MCF 10A (cell line): ENCODE measurements around the gene AK5. TPM values are rescaled to one million over a fixed set of nuclear protein-coding genes. Genes with fewer than 3 reads are reported as not detected.

Source experiments
- BruUV-seq: library from RNA; stranded (reverse); fragments of 400-500 nt; replicated peaks from 2 replicates; lab custom pipeline; 2021; lab: Mats Ljungman, UMichigan
- CTCF ChIA-PET: fragments of 300-600 bp; sonication (Branson Sonifier 250); formaldehyde crosslinking; extraction: SDS; loops from one replicate; lab custom pipeline; 2021; ENCODE audit warnings: antibody characterized with exemption, inconsistent platforms; lab: Yijun Ruan, JAX
- POLR2A ChIA-PET: fragments of 300-600, 350-650 bp; sonication (Branson Sonifier 250); formaldehyde crosslinking; extraction: SDS; loops from one replicate; lab custom pipeline; 2020; ENCODE audit warnings: antibody characterized with exemption, inconsistent platforms; lab: Yijun Ruan, JAX
- DNase-seq: peaks from one replicate; pipeline ENCODE4 v3.0.0-alpha.2; 2018; ENCODE audit not compliant: unreplicated experiment
- H3K27ac Mint-ChIP-seq: one replicate; pipeline ENCODE4 v1.8.0; 2022; ENCODE audit warnings: mild to moderate bottlenecking, low read depth, mixed read lengths; ENCODE audit not compliant: unreplicated experiment
- H3K27me3 Mint-ChIP-seq: one replicate; pipeline ENCODE4 v1.8.0; 2022; ENCODE audit warnings: mixed read lengths; ENCODE audit not compliant: insufficient read depth, unreplicated experiment
- H3K36me3 Mint-ChIP-seq: one replicate; pipeline ENCODE4 v1.8.0; 2022; ENCODE audit warnings: mild to moderate bottlenecking, moderate library complexity, mixed read lengths; ENCODE audit not compliant: insufficient read depth, unreplicated experiment
- H3K4me1 Mint-ChIP-seq: one replicate; pipeline ENCODE4 v1.8.0; 2022; ENCODE audit warnings: mixed read lengths; ENCODE audit not compliant: insufficient read depth, unreplicated experiment
- H3K4me3 Mint-ChIP-seq: one replicate; pipeline ENCODE4 v1.8.0; 2022; ENCODE audit warnings: mild to moderate bottlenecking, moderate library complexity, mixed read lengths; ENCODE audit not compliant: unreplicated experiment
- H3K9me3 Mint-ChIP-seq: one replicate; pipeline ENCODE4 v1.8.0; 2022; ENCODE audit warnings: mixed read lengths; ENCODE audit not compliant: unreplicated experiment
- intact Hi-C: fragments of 100-400 bp; cut with micrococcal nuclease; formaldehyde crosslinking; loops from 2 replicates; pipeline ENCODE4 v1.14.1; 2022
- total RNA-seq: library from RNA; stranded (reverse); gene quantifications from 2 replicates; pipeline ENCODE4 v1.2.3, GENCODE V29; 2022
- TF ChIP-seq, protein P1 (sequence below): fragments of 200-600 bp; IDR thresholded peaks from one replicate; pipeline ENCODE4 v1.8.0; 2022; ENCODE audit warnings: antibody characterized with exemption, mild to moderate bottlenecking; ENCODE audit not compliant: unreplicated experiment

The AK5 gene
- total RNA-seq, 1 experiment from 2014 or later = not detected

DNA sequence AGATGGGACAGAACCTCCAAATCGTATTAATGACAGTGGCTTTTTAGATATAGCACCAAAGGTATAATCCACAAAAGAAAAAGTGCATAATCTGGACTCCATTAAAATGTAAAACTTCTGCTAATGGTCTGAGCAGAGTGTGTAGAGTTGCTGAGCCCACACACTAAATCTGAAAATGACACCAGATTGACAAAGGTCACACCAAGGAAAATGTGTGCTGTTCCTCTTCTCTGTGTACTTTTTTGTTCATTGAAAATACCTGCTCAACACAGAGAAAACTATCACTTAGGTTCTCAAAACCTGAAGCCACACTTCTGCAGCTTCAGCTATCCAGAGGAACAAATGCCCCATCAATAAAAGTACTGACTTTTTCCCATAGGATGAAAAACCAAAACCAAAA lies 146.2 kb downstream of the AK5 start:
- Mint-ChIP-seq H3K4me3 (no peak overlapping the region), H3K36me3 (no peaks in the 10 kb centered on the region), H3K27me3 (no peaks in the 10 kb centered on the region), H3K9me3 (no peaks in the 10 kb centered on the region), H3K27ac (no peak overlapping the region), H3K4me1 (peaks cover 7% of the 10 kb centered on the region)
- POLR2A ChIA-PET = no interaction called here
- DNase-seq = no peak
- CTCF ChIA-PET = no interaction called here
- no TSS peak for BruUV-seq
- intact Hi-C loops = no loop called here
- TF ChIP-seq, protein P1, sequence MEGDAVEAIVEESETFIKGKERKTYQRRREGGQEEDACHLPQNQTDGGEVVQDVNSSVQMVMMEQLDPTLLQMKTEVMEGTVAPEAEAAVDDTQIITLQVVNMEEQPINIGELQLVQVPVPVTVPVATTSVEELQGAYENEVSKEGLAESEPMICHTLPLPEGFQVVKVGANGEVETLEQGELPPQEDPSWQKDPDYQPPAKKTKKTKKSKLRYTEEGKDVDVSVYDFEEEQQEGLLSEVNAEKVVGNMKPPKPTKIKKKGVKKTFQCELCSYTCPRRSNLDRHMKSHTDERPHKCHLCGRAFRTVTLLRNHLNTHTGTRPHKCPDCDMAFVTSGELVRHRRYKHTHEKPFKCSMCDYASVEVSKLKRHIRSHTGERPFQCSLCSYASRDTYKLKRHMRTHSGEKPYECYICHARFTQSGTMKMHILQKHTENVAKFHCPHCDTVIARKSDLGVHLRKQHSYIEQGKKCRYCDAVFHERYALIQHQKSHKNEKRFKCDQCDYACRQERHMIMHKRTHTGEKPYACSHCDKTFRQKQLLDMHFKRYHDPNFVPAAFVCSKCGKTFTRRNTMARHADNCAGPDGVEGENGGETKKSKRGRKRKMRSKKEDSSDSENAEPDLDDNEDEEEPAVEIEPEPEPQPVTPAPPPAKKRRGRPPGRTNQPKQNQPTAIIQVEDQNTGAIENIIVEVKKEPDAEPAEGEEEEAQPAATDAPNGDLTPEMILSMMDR = no peak

GRCh38 chr1:77430966-77431690 lies 149.3 kb downstream of the AK5 start:
- no peaks in the 10 kb centered on the region for H3K36me3 Mint-ChIP-seq
- intact Hi-C loops = no loop called here
- CTCF ChIA-PET = no interaction called here
- H3K9me3 Mint-ChIP-seq = no peaks in the 10 kb centered on the region
- H3K4me3 Mint-ChIP-seq = no peak overlapping the region
- POLR2A ChIA-PET = no interaction called here
- H3K4me1 Mint-ChIP-seq = no peaks in the 10 kb centered on the region
- no peak for DNase-seq
- no peak overlapping the region for H3K27ac Mint-ChIP-seq
- no TSS peak for BruUV-seq
- TF ChIP-seq, protein P1 = no peak
- H3K27me3 Mint-ChIP-seq = no peaks in the 10 kb centered on the region

GRCh38 chr1:77433934-77434333 lies 152.1 kb downstream of the AK5 start:
- H3K27ac Mint-ChIP-seq = no peak overlapping the region
- DNase-seq = no peak
- H3K4me3 Mint-ChIP-seq = no peak overlapping the region
- intact Hi-C loops = no loop called here
- POLR2A ChIA-PET = interaction anchor here (1.0 kb wide), 1 partner anchor 89 kb away, joined by 3 read pairs; no protein-coding TSS in a partner anchor
- H3K27me3 Mint-ChIP-seq = no peaks in the 10 kb centered on the region
- peaks cover 4% of the 10 kb centered on the region for H3K9me3 Mint-ChIP-seq
- TF ChIP-seq, protein P1 = no peak
- no peaks in the 10 kb centered on the region for H3K36me3 Mint-ChIP-seq
- CTCF ChIA-PET = no interaction called here
- no TSS peak for BruUV-seq
- H3K4me1 Mint-ChIP-seq = no peaks in the 10 kb centered on the region

GRCh38 chr1:77434967-77435366 lies 153.1 kb downstream of the AK5 start:
- no peak for DNase-seq
- H3K27me3 Mint-ChIP-seq = no peaks in the 10 kb centered on the region
- ChIA-PET CTCF (no interaction called here), POLR2A (no interaction called here)
- no peak overlapping the region for H3K4me3 Mint-ChIP-seq
- intact Hi-C loops = no loop called here
- H3K9me3 Mint-ChIP-seq = peaks cover 12% of the 10 kb centered on the region
- H3K36me3 Mint-ChIP-seq = no peaks in the 10 kb centered on the region
- no TSS peak for BruUV-seq
- no peaks in the 10 kb centered on the region for H3K4me1 Mint-ChIP-seq
- TF ChIP-seq, protein P1 = no peak
- H3K27ac Mint-ChIP-seq = no peak overlapping the region
